ENCODE results near the gene UBE2J2.

Gene UBE2J2

GRCh38 chr1:1309251-1310108 is 35.8 kb upstream of the UBE2J2 start:
- DNase-seq = no peak

- peak; percentile 40 for DNase-seq
Observed at GRCh38 chr1:1308756-1309250, 35.1 kb upstream of the UBE2J2 start.

- peak; percentile 78 for DNase-seq
Observed at GRCh38 chr1:1307923-1308755, 34.5 kb upstream of the UBE2J2 start, which contains the start of the genes ACAP3 and PUSL1. Gene ACAP3 (minus strand): TSS chr1:1307930. CDS start chr1:1307815, 115 bp downstream. Gene PUSL1 (plus strand): TSS chr1:1308597. CDS start chr1:1308644, 47 bp downstream.

- DNase-seq = peak; percentile 37
Observed at GRCh38 chr1:1307261-1307922, 33.7 kb upstream of the UBE2J2 start.

- no peak for DNase-seq
Observed at GRCh38 chr1:1306661-1307260, 33.1 kb upstream of the UBE2J2 start.

- no peak for DNase-seq
Observed at GRCh38 chr1:1306070-1306660, 32.5 kb upstream of the UBE2J2 start.

GRCh38 chr1:1305300-1306069 is 31.8 kb upstream of the UBE2J2 start:
- DNase-seq = no peak

GRCh38 chr1:1304331-1305299 is 31.0 kb upstream of the UBE2J2 start:
- peak; percentile 57 for DNase-seq

- no peak for DNase-seq
Observed at GRCh38 chr1:1303736-1304135, 30.1 kb upstream of the UBE2J2 start.

- no peak for DNase-seq
Observed at GRCh38 chr1:1302951-1303509, 29.4 kb upstream of the UBE2J2 start.

GRCh38 chr1:1302006-1302430 is 28.4 kb upstream of the UBE2J2 start:
- DNase-seq = no peak

GRCh38 chr1:1300352-1300739 is 26.7 kb upstream of the UBE2J2 start:
- DNase-seq = no peak

- no peak for DNase-seq
Observed at GRCh38 chr1:1299686-1300351, 26.2 kb upstream of the UBE2J2 start.

- no peak for DNase-seq
Observed at GRCh38 chr1:1298861-1299685, 25.4 kb upstream of the UBE2J2 start.

- DNase-seq = no peak
Observed at GRCh38 chr1:1297802-1298424, 24.3 kb upstream of the UBE2J2 start.

GRCh38 chr1:1296070-1297061 is 22.7 kb upstream of the UBE2J2 start:
- DNase-seq = no peak
